ENCODE measurements around the gene RPGRIP1L.

Gene RPGRIP1L

DNA sequence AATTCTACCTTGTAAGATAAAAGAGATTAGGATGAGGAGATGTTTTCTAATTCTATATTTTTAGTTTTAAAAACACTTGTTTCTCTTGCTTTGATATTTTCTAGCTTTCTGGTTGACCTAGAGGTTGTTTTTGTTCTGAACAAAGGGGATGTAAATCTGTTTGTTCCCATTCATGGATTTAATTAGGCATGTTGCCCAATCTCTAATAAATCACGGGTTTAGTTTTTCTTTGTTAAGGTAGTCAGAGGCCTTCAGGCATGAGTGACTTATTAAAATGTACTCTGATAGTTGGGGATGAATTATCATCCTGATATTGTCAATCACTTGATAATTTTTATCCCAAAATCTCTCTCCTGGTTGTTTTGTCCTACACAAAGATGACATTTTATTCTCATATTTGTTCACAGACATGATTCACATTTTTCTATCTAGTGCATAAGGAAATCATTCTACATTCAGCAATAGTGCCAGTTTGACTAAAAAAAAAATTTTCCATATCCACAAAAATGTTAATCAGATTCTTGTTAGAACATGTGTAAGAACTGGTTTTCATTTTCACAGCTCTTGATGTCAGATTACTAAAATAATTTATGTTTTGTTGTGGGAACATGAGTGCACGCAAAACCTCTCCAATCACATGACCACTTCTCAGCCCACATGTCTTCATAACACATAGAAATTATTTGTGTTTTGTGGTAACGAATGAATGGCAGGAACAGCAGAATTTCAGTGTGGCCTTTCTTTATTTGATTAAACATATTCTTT, 105.0 kb downstream of the RPGRIP1L start:
- no peak for DNase-seq

- DNase-seq: no peak
These were observed 105.9 kb downstream of the RPGRIP1L start for GRCh38 chr16:53597776-53598175.

DNA sequence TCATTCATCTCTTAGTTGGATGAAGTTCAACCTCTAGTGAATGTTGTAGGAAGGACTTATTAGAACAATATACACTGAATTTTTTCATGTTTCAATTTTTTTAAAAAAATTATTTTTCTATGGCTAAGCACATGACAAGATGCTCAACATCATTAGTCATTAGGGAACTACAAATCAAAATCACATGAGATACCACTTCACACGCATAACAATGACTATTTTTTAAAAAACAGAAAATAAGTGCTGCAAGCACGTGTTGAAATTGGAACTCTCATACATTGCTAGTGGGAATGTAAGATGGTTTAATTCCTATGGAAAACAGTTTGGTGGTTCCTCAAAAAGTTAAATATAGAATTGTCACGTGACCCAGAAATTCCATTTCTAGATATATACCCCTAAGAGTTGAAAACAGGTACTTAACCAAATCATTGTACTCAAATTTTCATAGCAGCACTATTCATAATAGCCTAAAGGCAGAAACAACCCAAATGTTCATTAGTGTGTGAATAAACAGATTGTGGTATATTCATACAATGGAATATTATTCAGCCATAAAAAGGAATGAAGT, 115.5 kb downstream of the RPGRIP1L start:
- DNase-seq: no peak

DNA sequence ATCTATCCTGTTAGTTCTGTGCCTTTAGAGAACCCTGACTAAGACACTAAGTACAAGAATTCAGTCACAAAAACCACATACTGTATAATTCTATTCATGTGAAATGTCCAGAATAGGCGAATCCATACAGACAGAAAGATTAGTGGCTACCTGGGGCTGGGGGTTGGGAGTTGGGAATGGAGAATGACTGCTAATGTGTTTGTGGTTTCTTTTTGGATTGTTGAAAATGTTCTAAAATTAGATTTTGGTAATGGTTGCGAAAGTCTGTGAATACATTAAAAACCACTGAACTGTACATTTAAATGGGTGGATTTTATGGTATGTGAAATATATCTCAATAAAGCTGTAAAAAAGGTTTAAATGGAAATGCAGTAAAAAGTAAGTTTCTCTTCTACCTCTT, 120.3 kb downstream of the RPGRIP1L start:
- no peak for DNase-seq

GRCh38 chr16:53581784-53582183, 121.9 kb downstream of the RPGRIP1L start:
- no peak for DNase-seq

GRCh38 chr16:53580038-53580802, 123.4 kb downstream of the RPGRIP1L start:
- DNase-seq: no peak

GRCh38 chr16:53576904-53577303, 126.8 kb downstream of the RPGRIP1L start:
- DNase-seq: no peak

DNA sequence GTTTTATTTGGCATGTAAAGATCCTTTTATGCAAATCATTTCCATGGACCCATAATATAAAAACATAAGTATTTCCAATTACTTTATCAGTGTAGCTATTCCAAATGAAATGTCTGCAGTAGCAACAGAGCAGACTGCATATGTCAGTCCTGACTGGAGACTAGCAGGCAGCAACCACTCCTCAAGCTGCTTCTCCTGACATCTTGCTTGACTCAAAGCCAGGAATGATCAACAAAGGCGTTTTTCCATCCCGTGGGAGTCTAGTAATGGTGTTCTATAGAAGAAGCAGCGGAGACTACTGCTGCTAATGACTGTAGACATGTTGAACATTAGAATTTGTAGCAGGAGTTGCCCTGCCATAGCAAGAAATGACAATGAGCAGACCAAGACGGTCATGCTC, 127.4 kb downstream of the RPGRIP1L start:
- no peak for DNase-seq

DNA sequence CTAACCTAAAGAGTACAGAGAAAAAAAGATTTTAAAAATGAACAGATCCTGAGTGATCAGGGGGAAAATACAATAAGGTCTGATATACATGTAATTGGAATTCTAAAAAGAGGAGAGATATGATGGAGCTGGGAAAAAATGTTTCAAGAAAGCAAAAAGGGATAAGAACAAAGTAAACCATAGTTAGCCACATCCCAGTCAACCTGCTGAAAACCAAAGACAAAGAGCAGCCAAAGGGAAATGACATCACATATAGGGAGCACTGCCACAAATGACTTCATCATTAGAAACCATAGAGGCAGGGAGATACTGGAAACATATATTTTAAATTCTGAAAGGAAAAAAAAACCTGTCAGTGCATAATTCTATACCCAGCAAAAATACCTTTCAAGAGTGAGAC, 131.9 kb downstream of the RPGRIP1L start:
- no peak for DNase-seq

DNA sequence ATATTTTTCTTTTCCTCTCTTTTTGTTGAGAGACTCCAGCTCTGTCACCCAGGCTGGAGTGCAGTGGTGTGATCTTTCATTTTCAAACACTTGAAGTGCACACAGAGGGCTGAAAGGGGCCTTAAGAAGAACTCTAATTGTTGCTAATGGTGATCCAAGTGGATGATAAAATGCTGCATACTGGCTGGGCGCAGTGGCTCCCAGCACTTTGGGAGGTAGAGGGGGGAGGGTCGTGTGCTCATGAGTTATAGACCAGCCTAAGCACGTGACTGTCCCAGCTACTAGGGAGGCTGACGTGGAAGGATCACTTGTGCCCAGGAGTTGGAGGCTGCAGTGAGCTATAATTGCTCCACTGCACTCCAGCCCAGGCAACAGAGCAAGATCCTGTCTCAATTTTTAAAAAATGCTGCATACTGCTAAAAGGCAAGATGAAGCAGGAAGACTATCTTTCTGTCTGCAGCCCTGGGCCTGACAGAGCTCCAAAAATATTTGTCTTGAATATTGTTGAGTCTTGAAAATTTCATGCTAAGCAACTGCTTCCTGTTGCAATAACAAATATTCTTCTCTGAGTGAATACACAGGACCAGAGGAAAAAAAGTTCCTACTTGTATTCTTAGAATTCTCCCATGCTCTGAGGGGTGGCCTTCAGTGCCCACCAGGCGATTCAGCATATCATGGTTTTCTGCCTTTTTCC, 137.0 kb downstream of the RPGRIP1L start:
- no peak for DNase-seq

- DNase-seq: no peak
These were observed 138.3 kb downstream of the RPGRIP1L start for GRCh38 chr16:53565296-53565863.

DNA sequence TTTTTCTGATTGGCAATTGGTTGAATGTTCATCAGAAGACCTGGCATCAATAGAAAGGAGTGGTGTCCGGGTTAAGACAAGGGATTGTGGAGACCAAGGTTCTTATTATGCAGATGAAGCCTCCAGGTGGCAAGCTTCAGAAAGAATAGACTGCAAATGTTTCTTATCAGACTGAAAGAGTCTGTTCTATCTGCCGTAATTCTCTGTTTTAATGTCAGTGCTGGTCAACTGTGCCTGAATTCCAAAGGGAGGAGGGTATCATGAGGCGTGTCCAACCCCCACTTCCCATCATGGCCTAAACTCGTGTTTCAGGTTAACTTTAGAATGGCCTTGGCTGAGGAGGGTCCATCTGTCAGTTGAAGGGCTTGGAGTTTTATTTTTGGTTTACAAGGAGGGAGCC, 140.2 kb downstream of the RPGRIP1L start:
- DNase-seq: no peak

GRCh38 chr16:53561101-53561888, 142.4 kb downstream of the RPGRIP1L start:
- no peak for DNase-seq

DNA sequence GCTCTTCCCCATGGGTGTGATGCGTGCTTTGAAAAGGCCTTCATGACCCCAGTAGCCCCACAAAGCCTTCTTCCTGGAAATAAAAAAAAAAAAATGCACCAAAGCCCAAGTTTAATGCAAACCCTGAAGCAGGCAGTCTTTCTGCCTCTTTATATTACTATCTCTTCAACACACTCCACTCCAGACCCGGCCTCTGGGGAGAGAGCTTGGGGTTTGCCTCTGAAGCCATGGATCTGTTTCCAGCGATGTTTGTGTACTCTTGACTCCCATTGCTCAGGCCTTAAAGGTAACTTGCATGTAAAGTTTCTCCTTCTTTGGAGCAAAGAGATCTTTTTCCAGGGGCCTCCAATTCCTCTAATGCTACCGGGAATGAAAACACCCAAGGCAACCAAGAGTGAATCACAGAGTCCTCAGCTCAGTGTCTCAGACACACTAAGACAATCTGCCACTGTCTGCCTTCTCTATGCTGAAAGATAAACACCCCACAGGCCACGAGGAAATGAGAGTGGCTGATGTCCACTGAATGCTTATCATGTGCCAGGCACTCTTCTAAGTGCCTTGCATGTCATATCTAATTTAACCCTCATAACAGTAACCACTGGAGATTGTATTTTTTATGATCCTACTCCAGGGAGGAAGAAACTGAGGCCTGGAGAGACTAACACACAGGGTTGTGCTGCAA, 144.2 kb downstream of the RPGRIP1L start:
- DNase-seq: no peak

GRCh38 chr16:53558710-53559109, 144.9 kb downstream of the RPGRIP1L start:
- no peak for DNase-seq

DNA sequence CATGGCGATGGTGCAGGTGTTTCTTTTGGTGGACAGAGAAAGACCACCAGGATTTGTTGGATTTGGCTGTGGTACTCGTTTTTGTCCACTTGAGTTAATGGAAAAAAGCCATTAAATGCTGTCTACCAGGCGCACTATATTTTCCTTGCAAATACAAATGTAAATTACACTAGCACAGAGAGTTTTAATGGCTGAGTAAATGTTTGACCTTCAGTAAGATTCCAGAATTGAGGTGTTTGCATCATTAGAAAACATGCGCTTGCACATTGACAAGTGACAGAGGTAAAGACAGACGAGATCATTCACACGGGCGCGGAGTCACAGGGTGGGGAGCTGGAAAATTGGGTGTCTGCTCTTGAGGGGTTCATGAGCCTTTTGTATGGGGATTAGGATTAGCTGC, 147.1 kb downstream of the RPGRIP1L start:
- no peak for DNase-seq

DNA sequence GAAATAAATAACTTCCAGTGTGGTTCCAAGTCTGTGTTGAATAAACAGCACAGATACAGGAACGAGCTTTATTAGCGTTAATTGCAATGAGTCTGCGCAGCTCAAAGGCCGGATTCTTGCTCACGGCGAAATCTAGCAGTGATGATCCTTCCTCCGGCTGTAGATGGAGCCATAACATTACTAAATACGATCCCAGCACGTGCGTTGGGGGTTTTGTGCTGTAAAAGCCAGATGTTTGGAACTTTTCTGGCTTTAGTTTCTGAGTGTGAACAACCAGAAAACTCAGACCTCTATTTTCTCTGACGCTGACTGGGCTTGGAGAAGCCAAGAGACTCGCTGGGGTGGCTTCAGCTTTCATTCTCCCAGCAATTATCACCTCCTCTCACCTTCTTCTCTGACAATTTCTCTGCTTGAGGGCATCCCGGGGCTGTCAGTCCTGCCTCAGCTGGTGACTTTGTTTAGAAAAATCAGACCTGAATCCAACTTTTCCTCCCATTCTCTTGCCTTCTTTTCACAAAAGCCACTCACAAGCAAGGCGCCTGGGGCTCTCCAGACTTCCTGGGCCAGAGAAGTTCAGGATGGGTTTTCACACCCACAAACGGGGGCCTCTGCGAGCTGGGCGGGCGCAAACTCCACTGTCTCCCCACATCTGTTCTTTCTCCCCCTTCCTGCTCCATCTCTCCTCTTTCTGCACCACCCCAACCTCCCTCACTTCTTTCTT, 153.5 kb downstream of the RPGRIP1L start:
- peak; percentile 11 for DNase-seq

All from T1000 (cell line).